Small intestine (tissue), 7 donors: ENCODE measurements around the gene ZNF740. TPM values are rescaled to one million over a fixed set of nuclear protein-coding genes. Genes with fewer than 3 reads are reported as not detected.

Experiments used
- DNase-seq, 2 donors: peaks; one replicate each; pipeline versions ENCODE4 v3.0.0 to v3.0.0-alpha.2; 2013
- FAIRE-seq: peaks from 2 replicates; lab custom pipeline; 2012; peaks lifted over from hg19 to GRCh38; lab: Jason Lieb, UNC
- H3K27ac ChIP-seq, 3 donors: one replicate each; pipeline ENCODE4 v1.5.1; 2013; ENCODE audit warnings: low read length in 2 of 3, mild to moderate bottlenecking in 2 of 3, control low read depth in 1 of 3, inconsistent platforms in 1 of 3, low read depth in 1 of 3, moderate library complexity in 1 of 3
- H3K27me3 ChIP-seq, 3 donors: one replicate each; pipeline ENCODE4 v1.6.1; 2013; ENCODE audit warnings: low read length in 3 of 3, inconsistent platforms in 1 of 3; ENCODE audit not compliant: control insufficient read depth in 3 of 3, insufficient read depth in 3 of 3
- H3K36me3 ChIP-seq, 3 donors: one replicate each; pipeline ENCODE4 v1.6.1; 2013; ENCODE audit warnings: low read length in 3 of 3, inconsistent platforms in 1 of 3, low read depth in 1 of 3, mild to moderate bottlenecking in 1 of 3, moderate library complexity in 1 of 3; ENCODE audit not compliant: control insufficient read depth in 3 of 3, insufficient read depth in 2 of 3
- H3K4me1 ChIP-seq, 3 donors: one replicate each; pipeline ENCODE4 v1.6.1; 2013; ENCODE audit warnings: low read length in 2 of 3, inconsistent platforms in 1 of 3, low read depth in 1 of 3, mild to moderate bottlenecking in 1 of 3, moderate library complexity in 1 of 3; ENCODE audit not compliant: control insufficient read depth in 3 of 3, insufficient read depth in 2 of 3
- H3K4me3 ChIP-seq, 3 donors: one replicate each; pipeline ENCODE4 v1.5.1; 2013; ENCODE audit warnings: low read length in 3 of 3, control low read depth in 1 of 3, inconsistent platforms in 1 of 3, low read depth in 1 of 3, mild to moderate bottlenecking in 1 of 3, moderate library complexity in 1 of 3
- H3K9me3 ChIP-seq, 2 donors: one replicate each; pipeline ENCODE4 v1.6.1; 2013; ENCODE audit warnings: low read depth in 1 of 2, low read length in 1 of 2; ENCODE audit not compliant: control insufficient read depth in 2 of 2, insufficient read depth in 1 of 2
- whole genome bisulfite sequencing, 3 donors: extraction: QIAGEN DNeasy Blood & Tissue Kit; methylation state at CpG; one replicate each; pipeline ENCODE4 v1.1.7; 2013; 5-methylcytosine and 5-hydroxymethylcytosine counted together
- polyA plus RNA-seq, 4 donors: library from polyadenylated mRNA; stranded (reverse) in 3 of 4; unstranded in 1 of 4; fragments of 200-250 nt in 3 of 4; fragments of 120-200 nt in 1 of 4; gene quantifications; one replicate each; pipeline versions ENCODE4 v1.2.1 to v1.2.3, GENCODE V29; 2013
- donor health status: healthy with polysubstance abuse.
- donor health status: control.
- donor health status: control.
- donor health status: Bipolar disorder and iron deficiency.
- donor health status: healthy.

ZNF740 gene
- polyA plus RNA-seq, 4 donors: 2.9 to 23.4 (median 7.1) TPM

DNA sequence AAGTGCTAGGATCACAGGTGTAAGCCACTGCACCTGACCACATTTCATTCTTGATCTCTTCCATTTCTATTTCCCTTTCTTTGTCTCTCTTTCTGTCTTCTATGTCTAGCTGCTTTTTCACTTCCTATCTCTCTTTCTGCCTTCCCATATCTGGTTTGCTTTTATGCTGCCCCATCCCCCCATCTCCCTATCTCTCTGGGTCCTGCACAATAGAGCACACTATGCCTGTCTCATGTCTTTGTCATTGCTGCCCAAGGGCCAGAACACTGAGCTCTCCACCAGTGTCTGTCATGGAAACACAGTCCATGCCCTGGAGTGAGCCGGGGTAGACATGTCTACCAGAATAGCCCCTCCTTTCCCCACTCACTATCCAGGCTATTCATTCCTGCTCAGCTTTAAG lies 63.8 kb downstream of the ZNF740 start:
- H3K27me3 ChIP-seq: peaks cover 0 to 22% (median 6%) of the 10 kb centered on the region in 3 donors
- H3K4me3 ChIP-seq: no peak overlapping the region
- H3K9me3 ChIP-seq: no peaks in the 10 kb centered on the region
- no peaks in the 10 kb centered on the region for H3K36me3 ChIP-seq
- H3K27ac ChIP-seq: no peak overlapping the region
- WGBS, 3 donors: 52 to 61% (median 55%) methylated on average over 1 of the region's 1 CpG
- FAIRE-seq (no peak), DNase-seq (no peak)
- H3K4me1 ChIP-seq: no peaks in the 10 kb centered on the region

Other genes with a start within 250 kb of the ZNF740 start
- gene KRT18, start 231.6 kb upstream of the ZNF740 start, polyA plus RNA-seq: 1,000 to 10,000 TPM in 1 of 4 donors, 100 to 1,000 TPM in 3; 484 to 1,243 (median 612) TPM
- gene EIF4B, start 174.3 kb upstream of the ZNF740 start, polyA plus RNA-seq: 100 to 1,000 TPM; 160 to 422 (median 206) TPM
- 10 to 100 TPM in 3 of 4 donors, 1 to 10 TPM in 1; 5.8 to 52.9 (median 25.0) TPM for gene TNS2, start 130.7 kb upstream of the ZNF740 start, polyA plus RNA-seq
- 10 to 100 TPM; 19.7 to 37.6 (median 22.9) TPM for gene SPRYD3, start 101.3 kb upstream of the ZNF740 start, polyA plus RNA-seq
- gene IGFBP6, start 83.1 kb upstream of the ZNF740 start, polyA plus RNA-seq: 100 to 1,000 TPM in 1 of 4 donors, 1 to 10 TPM in 3; 3.4 to 135 (median 7.1) TPM
- 100 to 1,000 TPM in 1 of 4 donors, 10 to 100 TPM in 2, 1 to 10 TPM in 1; 4.2 to 141 (median 85.7) TPM for gene SOAT2, start 77.2 kb upstream of the ZNF740 start, polyA plus RNA-seq
- 10 to 100 TPM; 12.9 to 56.4 (median 34.4) TPM for gene CSAD, start 203 bp downstream of the ZNF740 start, polyA plus RNA-seq
- gene ITGB7, start 26.5 kb downstream of the ZNF740 start, polyA plus RNA-seq: 1 to 10 TPM; 1.8 to 9.2 (median 5.0) TPM
- gene RARG, start 51.5 kb downstream of the ZNF740 start, polyA plus RNA-seq: 1 to 10 TPM in 2 of 4 donors, under 1 TPM in 1, not detected in 1; 0.54 to 8.0 (median 7.1) TPM
- gene ESPL1, start 87.6 kb downstream of the ZNF740 start, polyA plus RNA-seq: 10 to 100 TPM in 3 of 4 donors, 1 to 10 TPM in 1; 8.0 to 48.9 (median 25.5) TPM
- gene PFDN5, start 114.8 kb downstream of the ZNF740 start, polyA plus RNA-seq: 1,000 to 10,000 TPM in 1 of 4 donors, 100 to 1,000 TPM in 3; 620 to 1,223 (median 795) TPM
- 10 to 100 TPM; 42.4 to 87.0 (median 66.9) TPM for gene MYG1, start 119.0 kb downstream of the ZNF740 start, polyA plus RNA-seq
- 10 to 100 TPM; 20.0 to 54.0 (median 33.7) TPM for gene AAAS, start 140.9 kb downstream of the ZNF740 start, polyA plus RNA-seq
- gene SP7, start 155.6 kb downstream of the ZNF740 start, polyA plus RNA-seq: under 1 TPM in 1 of 4 donors, not detected in 3; 0.01 TPM
- 10 to 100 TPM; 13.8 to 75.6 (median 18.3) TPM for gene SP1, start 199.5 kb downstream of the ZNF740 start, polyA plus RNA-seq
- 10 to 100 TPM in 1 of 4 donors, under 1 TPM in 2, not detected in 1; 0.04 to 12.9 (median 0.81) TPM for gene AMHR2, start 243.1 kb downstream of the ZNF740 start, polyA plus RNA-seq